A549 (cell line): ENCODE results near the gene SLC6A7. TPM values are rescaled to one million over a fixed set of nuclear protein-coding genes. Genes with fewer than 3 reads are reported as not detected.

Source experiments
- ATAC-seq, 2 experiments: fragments of 200-7000 bp in 1 of 2; fragments of >200 bp in 1 of 2; cut with Nextera tagmentation in 1 of 2; cut with Tn5 transposase in 1 of 2; 3 replicates each; pipeline versions ENCODE4 v1.8.0 to v1.9.1; 2018 to 2020; ENCODE audit warnings: mild to moderate bottlenecking in 1 of 2, moderate library complexity in 1 of 2
- CTCF ChIA-PET: fragments of 300-600 bp; sonication (Branson Sonifier 250); formaldehyde crosslinking; extraction: SDS; loops from one replicate; lab custom pipeline; 2021; ENCODE audit warnings: antibody characterized with exemption, inconsistent platforms; lab: Yijun Ruan, JAX
- POLR2A ChIA-PET: fragments of 350-600 bp; formaldehyde crosslinking; extraction: SDS; loops from one replicate; lab custom pipeline; 2021; ENCODE audit warnings: antibody characterized with exemption, inconsistent platforms; lab: Yijun Ruan, JAX
- DNase-seq, 2 experiments: peaks; one replicate each; pipeline versions ENCODE4 v3.0.0 to v3.0.0-alpha.2; 2011 to 2016; ENCODE audit warnings: low read depth in 1 of 2, low spot score in 1 of 2
- FAIRE-seq: peaks from 2 replicates; lab custom pipeline; 2011; peaks lifted over from hg19 to GRCh38; lab: Jason Lieb, UNC
- H3K27ac ChIP-seq, 2 experiments: fragments of >200 bp; sonication (Bioruptor Twin); formaldehyde crosslinking; 3 replicates each; pipeline ENCODE4 v1.5.1; 2016 to 2017
- H3K4me1 ChIP-seq: fragments of >200 bp; sonication (Bioruptor Twin); formaldehyde crosslinking; 3 replicates; pipeline ENCODE4 v1.6.1; 2016
- H3K4me2 ChIP-seq: fragments of >200 bp; sonication (Bioruptor Twin); formaldehyde crosslinking; 3 replicates; pipeline ENCODE4 v1.6.1; 2016
- H3K4me3 ChIP-seq: fragments of >200 bp; sonication (Bioruptor Twin); formaldehyde crosslinking; 3 replicates; pipeline ENCODE4 v1.5.1; 2016
- H3K9me3 ChIP-seq: fragments of >200 bp; sonication (Bioruptor Twin); formaldehyde crosslinking; 3 replicates; pipeline ENCODE4 v1.6.1; 2016
- BHLHE40 ChIP-seq: IDR thresholded peaks from 2 replicates; pipeline ENCODE4 v1.6.1; 2012; ENCODE audit warnings: low read depth, low read length, inconsistent platforms
- CBX2 ChIP-seq: fragments of 200-600 bp; sonication (generic); IDR thresholded peaks from 2 replicates; pipeline ENCODE4 v1.6.1; 2016; ENCODE audit warnings: low read depth, mild to moderate bottlenecking, borderline replicate concordance
- EHF ChIP-seq: fragments of 250-450 bp; sonication (Bioruptor Pico); IDR thresholded peaks from 2 replicates; pipeline ENCODE4 v1.5.0; 2020; ENCODE audit warnings: mild to moderate bottlenecking
- FOSL2 ChIP-seq, 2 experiments: fragments of 450-650 bp in 1 of 2; fragments of >200 bp in 1 of 2; sonication (Bioruptor Twin) in 1 of 2; formaldehyde crosslinking; IDR thresholded peaks; 2 replicates each; pipeline versions ENCODE4 v1.5.0 to v1.6.1; 2016 to 2020; ENCODE audit warnings: mild to moderate bottlenecking in 1 of 2, moderate library complexity in 1 of 2
- GATA3 ChIP-seq: IDR thresholded peaks from 2 replicates; pipeline ENCODE4 v1.6.1; 2012; ENCODE audit warnings: borderline replicate concordance
- HOXA7 ChIP-seq: fragments of 250-450 bp; sonication (Bioruptor Pico); IDR thresholded peaks from 2 replicates; pipeline ENCODE4 v1.5.0; 2020; ENCODE audit warnings: mild to moderate bottlenecking, moderate library complexity
- JUNB ChIP-seq: fragments of >200 bp; sonication (Bioruptor Twin); formaldehyde crosslinking; IDR thresholded peaks from 2 replicates; pipeline ENCODE4 v1.6.1; 2016
- NPAS2 ChIP-seq: fragments of 250-450 bp; sonication (Bioruptor Pico); IDR thresholded peaks from 2 replicates; pipeline ENCODE4 v1.8.0; 2022; ENCODE audit warnings: mild to moderate bottlenecking, moderate library complexity, borderline replicate concordance
- NR3C1 ChIP-seq: fragments of >200 bp; sonication (Bioruptor Twin); formaldehyde crosslinking; IDR thresholded peaks from 3 replicates; pipeline ENCODE4 v1.6.1; 2017
- PBX3 ChIP-seq: IDR thresholded peaks from 2 replicates; pipeline ENCODE4 v1.6.1; 2012
- RAD21 ChIP-seq, 2 experiments: fragments of >200 bp in 1 of 2; sonication (Bioruptor Twin) in 1 of 2; formaldehyde crosslinking in 1 of 2; IDR thresholded peaks in 1 of 2; conservative IDR thresholded peaks in 1 of 2; 2 replicates in 1 of 2; 3 replicates in 1 of 2; pipeline ENCODE4 v1.6.1; 2012 to 2018; ENCODE audit warnings: inconsistent platforms in 1 of 2
- RCOR1 ChIP-seq: fragments of 150-350 bp; IDR thresholded peaks from 2 replicates; pipeline ENCODE4 v1.6.1; 2014; ENCODE audit warnings: antibody characterized with exemption, low read length, low read depth
- RFX5 ChIP-seq: fragments of 450-650 bp; IDR thresholded peaks from 2 replicates; pipeline ENCODE4 v1.7.1; 2014; ENCODE audit warnings: antibody characterized with exemption, mild to moderate bottlenecking, moderate library complexity
- RNF2 ChIP-seq: fragments of 200-600 bp; sonication (generic); IDR thresholded peaks from 2 replicates; pipeline ENCODE4 v1.6.1; 2016; ENCODE audit warnings: low read depth, mild to moderate bottlenecking, antibody characterized with exemption, moderate library complexity, borderline replicate concordance
- SREBF2 ChIP-seq: fragments of 450-650 bp; IDR thresholded peaks from 2 replicates; pipeline ENCODE4 v1.6.1; 2014; ENCODE audit warnings: mild to moderate bottlenecking, moderate library complexity
- USF2 ChIP-seq: fragments of 450-650 bp; IDR thresholded peaks from 2 replicates; pipeline ENCODE4 v1.6.1; 2014; ENCODE audit warnings: antibody characterized with exemption
- ZFP36 ChIP-seq: fragments of 450-650 bp; IDR thresholded peaks from 2 replicates; pipeline ENCODE4 v1.6.1; 2014; ENCODE audit warnings: borderline replicate concordance; ENCODE audit not compliant: partially characterized antibody
- ZNF302 ChIP-seq: fragments of 250-450 bp; sonication (Bioruptor Pico); IDR thresholded peaks from 2 replicates; pipeline ENCODE4 v1.9.0; 2021; ENCODE audit warnings: inconsistent platforms, mild to moderate bottlenecking, moderate library complexity
- WGBS: methylation state at CpG from one replicate; pipeline ENCODE4 v1.1.6; 2017; ENCODE audit errors: missing lambda C conversion rate; 5-methylcytosine and 5-hydroxymethylcytosine counted together
- polyA plus RNA-seq, 4 experiments: library from polyadenylated mRNA; depleted of rRNA in 3 of 4; stranded (reverse); fragments of >200 nt; fragmentation: RNase III in 1 of 4; extraction: RNeasy Plus Mini Kit Qiagen cat#74134 plus additional on column Dnase treatment in 1 of 4; gene quantifications; 2 replicates in 3 of 4; 3 replicates in 1 of 4; pipeline ENCODE4 v1.2.3, GENCODE V29; 2011 to 2017
- TF ChIP-seq, protein P1 (sequence below): fragments of >200 bp; sonication (Bioruptor Twin); formaldehyde crosslinking; IDR thresholded peaks from 3 replicates; pipeline ENCODE4 v1.6.1; 2016
- TF ChIP-seq, protein P2 (sequence below): fragments of >200 bp; sonication (Bioruptor Twin); formaldehyde crosslinking; IDR thresholded peaks from 3 replicates; pipeline ENCODE4 v1.5.1; 2016
- TF ChIP-seq, protein P3 (sequence below): fragments of 250-450 bp; sonication (Bioruptor Pico); IDR thresholded peaks from 2 replicates; pipeline ENCODE4 v1.5.0; 2021; ENCODE audit warnings: mild to moderate bottlenecking, moderate library complexity, borderline replicate concordance
- TF ChIP-seq, protein P4 (sequence below): IDR thresholded peaks from 2 replicates; pipeline ENCODE4 v1.6.1; 2012
- TF ChIP-seq, protein P5 (sequence below): fragments of 250-450 bp; sonication (Bioruptor Pico); IDR thresholded peaks from 2 replicates; pipeline ENCODE4 v1.5.0; 2020; ENCODE audit warnings: low read depth, mild to moderate bottlenecking, moderate library complexity

The SLC6A7 gene
- polyA plus RNA-seq, 2 of the 4 experiments (the other 2 are of a cell fraction), result not detected

DNA sequence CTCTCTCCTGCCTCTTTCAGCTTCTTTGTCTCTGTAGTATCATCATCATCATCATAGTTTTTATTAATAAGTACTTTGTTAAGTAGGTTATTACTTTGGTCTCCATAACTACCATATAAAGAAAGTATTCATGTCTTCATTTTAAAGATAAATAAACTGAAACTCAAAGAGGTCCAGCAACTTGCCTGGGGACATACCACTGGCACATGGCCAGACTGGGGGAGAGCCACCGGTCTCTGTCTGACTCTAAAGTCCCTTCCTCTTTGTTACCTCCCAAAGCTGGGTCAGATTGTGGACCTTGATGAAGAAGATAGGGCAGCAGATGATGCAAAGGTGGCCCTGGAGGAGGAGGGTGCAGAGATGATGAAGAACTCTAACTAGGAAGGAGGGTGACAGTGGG lies 14.8 kb upstream of the SLC6A7 start:
- Histone ChIP-seq H3K9me3 (no peaks in the 10 kb centered on the region), H3K4me1 (no peaks in the 10 kb centered on the region), H3K4me2 (no peak overlapping the region), H3K27ac (no peak overlapping the region), H3K4me3 (no peak overlapping the region)
- DNase-seq (no peak), FAIRE-seq (no peak), ATAC-seq (no peak)
- POLR2A ChIA-PET, result no interaction called here
- WGBS, result 83% methylated on average over 1 of the region's 1 CpG
- CTCF ChIA-PET, result interaction anchor here (0.8 to 5.8 kb wide), 15 partner anchors 11 to 341 kb away, joined by 3 to 27 read pairs (median 6); partner anchors contain the start of genes ARSI and SLC6A7
- TF ChIP-seq BHLHE40 (no peak), CBX2 (no peak), PBX3 (no peak), RFX5 (no peak), NPAS2 (CRISPR knock-in tag) (no peak), ZNF302 (no peak), USF2 (no peak), HOXA7 (CRISPR knock-in tag) (no peak), JUNB (no peak)
- TF ChIP-seq, protein P1, sequence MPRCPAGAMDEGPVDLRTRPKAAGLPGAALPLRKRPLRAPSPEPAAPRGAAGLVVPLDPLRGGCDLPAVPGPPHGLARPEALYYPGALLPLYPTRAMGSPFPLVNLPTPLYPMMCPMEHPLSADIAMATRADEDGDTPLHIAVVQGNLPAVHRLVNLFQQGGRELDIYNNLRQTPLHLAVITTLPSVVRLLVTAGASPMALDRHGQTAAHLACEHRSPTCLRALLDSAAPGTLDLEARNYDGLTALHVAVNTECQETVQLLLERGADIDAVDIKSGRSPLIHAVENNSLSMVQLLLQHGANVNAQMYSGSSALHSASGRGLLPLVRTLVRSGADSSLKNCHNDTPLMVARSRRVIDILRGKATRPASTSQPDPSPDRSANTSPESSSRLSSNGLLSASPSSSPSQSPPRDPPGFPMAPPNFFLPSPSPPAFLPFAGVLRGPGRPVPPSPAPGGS, result no peak

- no peak overlapping the region for H3K4me3 ChIP-seq
- TF ChIP-seq, protein P2, sequence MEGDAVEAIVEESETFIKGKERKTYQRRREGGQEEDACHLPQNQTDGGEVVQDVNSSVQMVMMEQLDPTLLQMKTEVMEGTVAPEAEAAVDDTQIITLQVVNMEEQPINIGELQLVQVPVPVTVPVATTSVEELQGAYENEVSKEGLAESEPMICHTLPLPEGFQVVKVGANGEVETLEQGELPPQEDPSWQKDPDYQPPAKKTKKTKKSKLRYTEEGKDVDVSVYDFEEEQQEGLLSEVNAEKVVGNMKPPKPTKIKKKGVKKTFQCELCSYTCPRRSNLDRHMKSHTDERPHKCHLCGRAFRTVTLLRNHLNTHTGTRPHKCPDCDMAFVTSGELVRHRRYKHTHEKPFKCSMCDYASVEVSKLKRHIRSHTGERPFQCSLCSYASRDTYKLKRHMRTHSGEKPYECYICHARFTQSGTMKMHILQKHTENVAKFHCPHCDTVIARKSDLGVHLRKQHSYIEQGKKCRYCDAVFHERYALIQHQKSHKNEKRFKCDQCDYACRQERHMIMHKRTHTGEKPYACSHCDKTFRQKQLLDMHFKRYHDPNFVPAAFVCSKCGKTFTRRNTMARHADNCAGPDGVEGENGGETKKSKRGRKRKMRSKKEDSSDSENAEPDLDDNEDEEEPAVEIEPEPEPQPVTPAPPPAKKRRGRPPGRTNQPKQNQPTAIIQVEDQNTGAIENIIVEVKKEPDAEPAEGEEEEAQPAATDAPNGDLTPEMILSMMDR, result peak; percentile 38
- TF ChIP-seq, protein P3, sequence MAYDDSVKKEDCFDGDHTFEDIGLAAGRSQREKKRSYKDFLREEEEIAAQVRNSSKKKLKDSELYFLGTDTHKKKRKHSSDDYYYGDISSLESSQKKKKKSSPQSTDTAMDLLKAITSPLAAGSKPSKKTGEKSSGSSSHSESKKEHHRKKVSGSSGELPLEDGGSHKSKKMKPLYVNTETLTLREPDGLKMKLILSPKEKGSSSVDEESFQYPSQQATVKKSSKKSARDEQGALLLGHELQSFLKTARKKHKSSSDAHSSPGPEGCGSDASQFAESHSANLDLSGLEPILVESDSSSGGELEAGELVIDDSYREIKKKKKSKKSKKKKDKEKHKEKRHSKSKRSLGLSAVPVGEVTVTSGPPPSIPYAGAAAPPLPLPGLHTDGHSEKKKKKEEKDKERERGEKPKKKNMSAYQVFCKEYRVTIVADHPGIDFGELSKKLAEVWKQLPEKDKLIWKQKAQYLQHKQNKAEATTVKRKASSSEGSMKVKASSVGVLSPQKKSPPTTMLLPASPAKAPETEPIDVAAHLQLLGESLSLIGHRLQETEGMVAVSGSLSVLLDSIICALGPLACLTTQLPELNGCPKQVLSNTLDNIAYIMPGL (CRISPR knock-in tag), result no peak
- TF ChIP-seq NR3C1 (no peak), EHF (CRISPR knock-in tag) (no peak), RCOR1 (no peak), USF2 (0 out of 2 replicates have a peak, but pooled peaks have one; percentile 25), GATA3 (no peak), SREBF2 (no peak), FOSL2 (IDR thresholded peaks at IDR 0.05) (no peak), FOSL2 (CRISPR knock-in tag; IDR thresholded peaks at IDR 0.05) (no peak), RNF2 (no peak), ZFP36 (no peak), RAD21 (conservative IDR thresholded peaks at IDR 0.05 in 1 of 2, IDR thresholded peaks at IDR 0.05 in 1 of 2) (peak in 1 of 2 experiments; percentile 42; a peak in 2 of 5 replicates)
- TF ChIP-seq, protein P4, sequence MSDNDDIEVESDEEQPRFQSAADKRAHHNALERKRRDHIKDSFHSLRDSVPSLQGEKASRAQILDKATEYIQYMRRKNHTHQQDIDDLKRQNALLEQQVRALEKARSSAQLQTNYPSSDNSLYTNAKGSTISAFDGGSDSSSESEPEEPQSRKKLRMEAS, result 0 out of 2 replicates have a peak, but pooled peaks have one; percentile 14
- TF ChIP-seq, protein P5, sequence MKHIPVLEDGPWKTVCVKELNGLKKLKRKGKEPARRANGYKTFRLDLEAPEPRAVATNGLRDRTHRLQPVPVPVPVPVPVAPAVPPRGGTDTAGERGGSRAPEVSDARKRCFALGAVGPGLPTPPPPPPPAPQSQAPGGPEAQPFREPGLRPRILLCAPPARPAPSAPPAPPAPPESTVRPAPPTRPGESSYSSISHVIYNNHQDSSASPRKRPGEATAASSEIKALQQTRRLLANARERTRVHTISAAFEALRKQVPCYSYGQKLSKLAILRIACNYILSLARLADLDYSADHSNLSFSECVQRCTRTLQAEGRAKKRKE (CRISPR knock-in tag), result no peak
- CTCF ChIA-PET, result interaction anchor here (0.8 to 5.8 kb wide), 16 partner anchors 12 to 184 kb away, joined by 3 to 27 read pairs (median 6); partner anchors contain the start of genes ARSI and SLC6A7
- H3K27ac ChIP-seq, result no peak overlapping the region
- peak; percentile 53 to 81 for DNase-seq
- H3K9me3 ChIP-seq, result no peaks in the 10 kb centered on the region
- FAIRE-seq, result no peak
- 54% methylated on average over 5 of the region's 5 CpGs for WGBS
- no peaks in the 10 kb centered on the region for H3K4me1 ChIP-seq
- peak; percentile 72 to 96 for ATAC-seq
- POLR2A ChIA-PET, result no interaction called here
- H3K4me2 ChIP-seq, result no peak overlapping the region
Measured at GRCh38 chr5:150175536-150175935, 14.3 kb upstream of the SLC6A7 start.
